PC-3 (cell line): ENCODE results near the gene OMA1.

ENCODE experiments used
- CTCF ChIP-seq: fragments of 300-600 bp; sonication (generic); conservative IDR thresholded peaks from 2 replicates; pipeline ENCODE4 v1.5.1; 2017; ENCODE audit warnings: antibody characterized with exemption, low read depth, mild to moderate bottlenecking, low read length
- EZH2phosphoT487 ChIP-seq: fragments of 300-600 bp; sonication (generic); IDR thresholded peaks from 2 replicates; pipeline ENCODE4 v1.6.1; 2018; ENCODE audit warnings: mild to moderate bottlenecking, antibody characterized with exemption, low read length, borderline replicate concordance

GRCh38 chr1:58432851-58433668 is 113.5 kb downstream of the OMA1 start:
- no peak for TF ChIP-seq CTCF
- TF ChIP-seq EZH2phosphoT487: no peak
